ENCODE results near the gene RBFOX1.

Gene RBFOX1

GRCh38 chr16:7541026-7541425 is 208.4 kb downstream of the RBFOX1 start:
- no peaks in the 10 kb centered on the region for H3K4me1 ChIP-seq
- H3K27me3 ChIP-seq = no peaks in the 10 kb centered on the region
- DNase-seq = no peak
- no peaks in the 10 kb centered on the region for H3K36me3 ChIP-seq
- TF ChIP-seq, protein P1, sequence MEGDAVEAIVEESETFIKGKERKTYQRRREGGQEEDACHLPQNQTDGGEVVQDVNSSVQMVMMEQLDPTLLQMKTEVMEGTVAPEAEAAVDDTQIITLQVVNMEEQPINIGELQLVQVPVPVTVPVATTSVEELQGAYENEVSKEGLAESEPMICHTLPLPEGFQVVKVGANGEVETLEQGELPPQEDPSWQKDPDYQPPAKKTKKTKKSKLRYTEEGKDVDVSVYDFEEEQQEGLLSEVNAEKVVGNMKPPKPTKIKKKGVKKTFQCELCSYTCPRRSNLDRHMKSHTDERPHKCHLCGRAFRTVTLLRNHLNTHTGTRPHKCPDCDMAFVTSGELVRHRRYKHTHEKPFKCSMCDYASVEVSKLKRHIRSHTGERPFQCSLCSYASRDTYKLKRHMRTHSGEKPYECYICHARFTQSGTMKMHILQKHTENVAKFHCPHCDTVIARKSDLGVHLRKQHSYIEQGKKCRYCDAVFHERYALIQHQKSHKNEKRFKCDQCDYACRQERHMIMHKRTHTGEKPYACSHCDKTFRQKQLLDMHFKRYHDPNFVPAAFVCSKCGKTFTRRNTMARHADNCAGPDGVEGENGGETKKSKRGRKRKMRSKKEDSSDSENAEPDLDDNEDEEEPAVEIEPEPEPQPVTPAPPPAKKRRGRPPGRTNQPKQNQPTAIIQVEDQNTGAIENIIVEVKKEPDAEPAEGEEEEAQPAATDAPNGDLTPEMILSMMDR (IDR thresholded peaks at IDR 0.05; ENCODE audit: low read depth, low read length) = no peak
- no peaks in the 10 kb centered on the region for H3K9me3 ChIP-seq
- H3K4me3 ChIP-seq (ENCODE audit: low read depth, low read length) = no peak overlapping the region

GRCh38 chr16:7545251-7545650 is 212.6 kb downstream of the RBFOX1 start:
- DNase-seq = no peak
- Histone ChIP-seq H3K9me3 (no peaks in the 10 kb centered on the region), H3K36me3 (no peaks in the 10 kb centered on the region), H3K27me3 (no peaks in the 10 kb centered on the region), H3K4me3 (ENCODE audit: low read depth, low read length) (no peak overlapping the region), H3K4me1 (no peaks in the 10 kb centered on the region)
- TF ChIP-seq, protein P1 (IDR thresholded peaks at IDR 0.05; ENCODE audit: low read depth, low read length) = no peak

DNA sequence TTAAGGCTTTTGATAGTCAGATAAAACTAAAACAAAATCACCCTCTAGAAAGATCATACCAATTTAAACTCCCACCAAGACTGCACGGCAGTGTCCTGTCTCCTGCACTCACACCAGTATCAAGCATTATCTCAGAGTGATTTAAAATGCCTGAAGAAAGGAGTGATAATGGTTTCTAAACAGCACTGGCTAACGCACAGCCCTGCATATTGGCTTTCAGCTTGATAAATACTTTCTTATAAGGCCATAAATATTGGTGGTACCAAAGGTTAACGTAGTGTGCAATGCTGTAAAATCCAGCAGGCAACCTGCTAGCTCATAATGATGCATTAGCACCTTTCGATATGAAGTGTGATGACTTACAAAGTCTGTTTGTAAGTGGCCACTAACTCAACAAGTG is 214.3 kb downstream of the RBFOX1 start:
- TF ChIP-seq, protein P1 (IDR thresholded peaks at IDR 0.05; ENCODE audit: low read depth, low read length) = no peak
- Histone ChIP-seq H3K27me3 (no peaks in the 10 kb centered on the region), H3K4me1 (no peaks in the 10 kb centered on the region), H3K4me3 (ENCODE audit: low read depth, low read length) (no peak overlapping the region), H3K36me3 (no peaks in the 10 kb centered on the region), H3K9me3 (no peaks in the 10 kb centered on the region)
- no peak for DNase-seq

GRCh38 chr16:7547736-7548135 is 215.1 kb downstream of the RBFOX1 start:
- Histone ChIP-seq H3K36me3 (no peaks in the 10 kb centered on the region), H3K4me3 (ENCODE audit: low read depth, low read length) (no peak overlapping the region), H3K4me1 (no peaks in the 10 kb centered on the region), H3K9me3 (no peaks in the 10 kb centered on the region), H3K27me3 (no peaks in the 10 kb centered on the region)
- no peak for DNase-seq
- TF ChIP-seq, protein P1 (IDR thresholded peaks at IDR 0.05; ENCODE audit: low read depth, low read length) = no peak

GRCh38 chr16:7548796-7549318 is 216.2 kb downstream of the RBFOX1 start:
- H3K9me3 ChIP-seq = no peaks in the 10 kb centered on the region
- TF ChIP-seq, protein P1 (IDR thresholded peaks at IDR 0.05; ENCODE audit: low read depth, low read length) = no peak

GRCh38 chr16:7550096-7550495 is 217.5 kb downstream of the RBFOX1 start:
- DNase-seq = no peak
- Histone ChIP-seq H3K27me3 (no peaks in the 10 kb centered on the region), H3K4me1 (no peaks in the 10 kb centered on the region), H3K9me3 (no peaks in the 10 kb centered on the region), H3K4me3 (ENCODE audit: low read depth, low read length) (no peak overlapping the region), H3K36me3 (no peaks in the 10 kb centered on the region)
- TF ChIP-seq, protein P1 (IDR thresholded peaks at IDR 0.05; ENCODE audit: low read depth, low read length) = no peak

More at GRCh38 chr16:7548796-7549318, 216.2 kb downstream of the RBFOX1 start:
- DNase-seq = no peak
- Histone ChIP-seq H3K27me3 (no peaks in the 10 kb centered on the region), H3K36me3 (no peaks in the 10 kb centered on the region), H3K4me3 (ENCODE audit: low read depth, low read length) (no peak overlapping the region), H3K4me1 (no peaks in the 10 kb centered on the region)

Data from BE2C (cell line).